Lung (tissue), 12 donors: Measurements from ENCODE around the gene SERPINB5. TPM values are rescaled to one million over a fixed set of nuclear protein-coding genes. Genes with fewer than 3 reads are reported as not detected.

Source experiments
- ATAC-seq: fragments of 200-7000 bp; cut with Tn5 transposase; one replicate; pipeline ENCODE4 v1.9.1; 2020; ENCODE audit warnings: moderate number of reproducible peaks; ENCODE audit not compliant: insufficient read depth, low FRiP score
- DNase-seq, 3 donors: peaks; one replicate each; pipeline ENCODE4 v3.0.0-alpha.2; 2013 to 2017
- H3K27ac ChIP-seq, 2 donors: one replicate each; pipeline ENCODE4 v1.5.1; 2013; ENCODE audit warnings: mild to moderate bottlenecking in 2 of 2, moderate library complexity in 2 of 2, control low read depth in 1 of 2, inconsistent platforms in 1 of 2, low read depth in 1 of 2, low read length in 1 of 2
- H3K27me3 ChIP-seq, 3 donors: one replicate each; pipeline ENCODE4 v1.5.1; 2013; ENCODE audit warnings: low read length in 2 of 3; ENCODE audit not compliant: control insufficient read depth in 3 of 3, insufficient read depth in 3 of 3
- H3K36me3 ChIP-seq, 4 donors: one replicate each; pipeline ENCODE4 v1.5.1; 2013; ENCODE audit warnings: low read length in 4 of 4, mild to moderate bottlenecking in 1 of 4, moderate library complexity in 1 of 4; ENCODE audit not compliant: control insufficient read depth in 4 of 4, insufficient read depth in 4 of 4
- H3K4me1 ChIP-seq, 5 donors: one replicate each; pipeline ENCODE4 v1.5.1; 2013; ENCODE audit warnings: low read length in 5 of 5, mild to moderate bottlenecking in 2 of 5, moderate library complexity in 1 of 5; ENCODE audit not compliant: control insufficient read depth in 5 of 5, insufficient read depth in 5 of 5
- H3K4me3 ChIP-seq: one replicate; pipeline ENCODE4 v1.5.1; 2013; ENCODE audit warnings: mild to moderate bottlenecking, control low read depth, moderate library complexity
- H3K9ac ChIP-seq, 2 donors: one replicate each; pipeline ENCODE4 v1.5.1; 2013; ENCODE audit warnings: low read length in 2 of 2, control low read depth in 1 of 2; ENCODE audit not compliant: insufficient read depth in 1 of 2
- H3K9me3 ChIP-seq, 4 donors: one replicate each; pipeline ENCODE4 v1.5.1; 2013; ENCODE audit warnings: low read length in 3 of 4, mild to moderate bottlenecking in 1 of 4, moderate library complexity in 1 of 4; ENCODE audit not compliant: control insufficient read depth in 4 of 4, insufficient read depth in 3 of 4
- CTCF ChIP-seq: IDR thresholded peaks from 2 replicates; pipeline ENCODE4 v1.5.1; 2012; ENCODE audit warnings: mild to moderate bottlenecking; ENCODE audit errors: control extremely low read depth, extremely low read depth
- WGBS, 2 donors: extraction: QIAGEN DNeasy Blood & Tissue Kit; methylation state at CpG; one replicate each; pipeline ENCODE4 v1.1.7; 2013; 5-methylcytosine and 5-hydroxymethylcytosine counted together
- polyA plus RNA-seq, 2 donors: library from polyadenylated mRNA; stranded (reverse); fragments of 200-250 nt; gene quantifications; one replicate each; pipeline ENCODE4 v1.2.1, GENCODE V29; 2013
- total RNA-seq, 2 donors: library from RNA; depleted of rRNA in 1 of 2; stranded (reverse); fragments of >200 nt in 1 of 2; gene quantifications; one replicate each; pipeline ENCODE4 v1.2.1, GENCODE V29; 2014 to 2021
- donor health status: control.
- donor health status: control.
- donor health status: Bipolar disorder and iron deficiency.
- donor health status: healthy.
- donor health status: DM: yes; HTN: yes; CAD: no.

The SERPINB5 gene
- total and polyA plus RNA-seq, 4 donors: 0.37 to 0.92 (median 0.61) TPM

GRCh38 chr18:63468575-63468974, 8.2 kb upstream of the SERPINB5 start:
- Histone ChIP-seq H3K27ac (no peak overlapping the region), H3K4me3 (no peak overlapping the region), H3K27me3 (no peaks in the 10 kb centered on the region), H3K4me1 (no peaks in the 10 kb centered on the region), H3K9me3 (no peaks in the 10 kb centered on the region), H3K9ac (no peak overlapping the region), H3K36me3 (no peaks in the 10 kb centered on the region)
- TF ChIP-seq CTCF: no peak
- DNase-seq (no peak), ATAC-seq (no peak)
- 93% methylated on average over 3 of the region's 3 CpGs for WGBS, 2 donors

- no peak for TF ChIP-seq CTCF
- H3K27ac ChIP-seq: no peak overlapping the region
- H3K9me3 ChIP-seq: no peaks in the 10 kb centered on the region
- no peak overlapping the region for H3K9ac ChIP-seq
- H3K4me3 ChIP-seq: no peak overlapping the region
- ATAC-seq (no peak), DNase-seq (no peak)
- WGBS, 2 donors: 77 to 87% methylated on average over 12 of the region's 12 CpGs
- H3K27me3 ChIP-seq: no peaks in the 10 kb centered on the region
- no peaks in the 10 kb centered on the region for H3K4me1 ChIP-seq
- H3K36me3 ChIP-seq: no peaks in the 10 kb centered on the region
Observed at GRCh38 chr18:63470751-63471150, 6.0 kb upstream of the SERPINB5 start.

- Histone ChIP-seq H3K27me3 (no peaks in the 10 kb centered on the region), H3K4me3 (no peak overlapping the region), H3K9me3 (peaks cover 0 to 2% (median 0%) of the 10 kb centered on the region in 4 donors), H3K9ac (no peak overlapping the region), H3K27ac (no peak overlapping the region), H3K4me1 (no peaks in the 10 kb centered on the region), H3K36me3 (no peaks in the 10 kb centered on the region)
- no peak for DNase-seq
- no peak for TF ChIP-seq CTCF
- no peak for ATAC-seq
- 74 to 76% methylated on average over 5 of the region's 5 CpGs for WGBS, 2 donors
Observed at GRCh38 chr18:63472380-63472779, 4.4 kb upstream of the SERPINB5 start.

DNA sequence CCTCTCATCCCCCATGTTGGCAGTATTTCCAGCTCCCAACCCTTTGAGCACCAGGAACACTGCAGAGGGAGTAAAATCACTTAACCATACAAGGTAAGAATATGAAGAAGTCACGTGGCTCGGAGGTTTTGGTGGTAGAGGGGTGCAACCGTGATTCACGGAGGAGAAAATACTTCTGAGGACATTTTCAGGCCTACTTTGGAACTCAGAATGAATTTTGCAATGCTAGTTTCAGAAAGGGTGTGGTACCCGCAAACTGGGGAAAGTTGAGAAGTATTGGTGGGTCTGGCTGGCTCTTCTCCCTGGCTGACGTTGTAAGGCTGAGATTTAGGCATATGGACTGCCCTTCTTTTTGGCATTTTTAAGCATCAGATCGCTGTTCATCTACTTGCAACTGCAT, 442 bp downstream of the SERPINB5 start:
- no peak for TF ChIP-seq CTCF
- no peaks in the 10 kb centered on the region for H3K4me1 ChIP-seq
- no peak for DNase-seq
- 86 to 93% methylated on average over 7 of the region's 7 CpGs for WGBS, 2 donors
- no peak overlapping the region for H3K27ac ChIP-seq
- no peak overlapping the region for H3K4me3 ChIP-seq
- H3K9ac ChIP-seq: no peak overlapping the region
- H3K27me3 ChIP-seq: no peaks in the 10 kb centered on the region
- no peak for ATAC-seq
- peaks cover 0 to 2% (median 0%) of the 10 kb centered on the region in 4 donors for H3K9me3 ChIP-seq
- H3K36me3 ChIP-seq: no peaks in the 10 kb centered on the region
